DOHH2 (cell line): ENCODE measurements around the gene PHRF1.

Experiments
- H3F3A ChIP-seq: fragments of 200-600 bp; sonication (generic), shearing (Covaris generic); 2 replicates; pipeline ENCODE4 v1.6.0; 2016; ENCODE audit warnings: antibody characterized with exemption, mild to moderate bottlenecking; ENCODE audit not compliant: control insufficient read depth, insufficient read depth
- H3K27ac ChIP-seq: fragments of 200-600 bp; sonication (generic); 2 replicates; pipeline ENCODE4 v1.5.1; 2014; ENCODE audit warnings: low read depth, mild to moderate bottlenecking, low read length, moderate library complexity
- H3K27me3 ChIP-seq: fragments of 200-600 bp; sonication (generic); 2 replicates; pipeline ENCODE4 v1.6.1; 2014; ENCODE audit warnings: mild to moderate bottlenecking, low read length, mixed read lengths; ENCODE audit not compliant: control insufficient read depth
- H3K36me3 ChIP-seq: fragments of 200-600 bp; sonication (generic); 2 replicates; pipeline ENCODE4 v1.6.1; 2014; ENCODE audit warnings: mild to moderate bottlenecking, low read length, moderate library complexity, mixed read lengths; ENCODE audit not compliant: control insufficient read depth
- H3K4me1 ChIP-seq: fragments of 200-600 bp; sonication (generic); 2 replicates; pipeline ENCODE4 v1.6.1; 2014; ENCODE audit warnings: mild to moderate bottlenecking, low read length, mixed read lengths; ENCODE audit not compliant: control insufficient read depth
- H3K4me2 ChIP-seq: fragments of 200-600 bp; sonication (generic); 2 replicates; pipeline ENCODE4 v1.6.0; 2014; ENCODE audit warnings: mild to moderate bottlenecking, low read length, moderate library complexity
- H3K4me3 ChIP-seq: fragments of 200-600 bp; sonication (generic); 2 replicates; pipeline ENCODE4 v1.5.1; 2014; ENCODE audit warnings: mild to moderate bottlenecking, low read length, mixed read lengths
- H3K79me2 ChIP-seq: fragments of 200-600 bp; sonication (generic); 2 replicates; pipeline ENCODE4 v1.6.1; 2014; ENCODE audit warnings: mild to moderate bottlenecking, low read length, mixed read lengths; ENCODE audit not compliant: control insufficient read depth
- H3K9me2 ChIP-seq: fragments of 200-600 bp; sonication (generic); replicated peaks from 2 replicates; pipeline ENCODE4 v1.6.1; 2014; ENCODE audit warnings: mild to moderate bottlenecking, low read length, mixed read lengths; ENCODE audit not compliant: control insufficient read depth
- H3K9me3 ChIP-seq: fragments of 200-600 bp; sonication (generic); 2 replicates; pipeline ENCODE4 v1.6.1; 2014; ENCODE audit warnings: antibody characterized with exemption, low read length, mixed read lengths; ENCODE audit not compliant: control insufficient read depth, insufficient read depth
- H4K20me1 ChIP-seq: fragments of 200-600 bp; sonication (generic); 2 replicates; pipeline ENCODE4 v1.6.0; 2014; ENCODE audit warnings: low read depth, mild to moderate bottlenecking, antibody characterized with exemption, low read length, moderate library complexity; ENCODE audit not compliant: control insufficient read depth, insufficient read depth
- CTCF ChIP-seq: fragments of 200-600 bp; sonication (generic); IDR thresholded peaks from one replicate; pipeline ENCODE4 v1.5.1; 2014; ENCODE audit warnings: antibody characterized with exemption, mild to moderate bottlenecking, low read depth, low read length; ENCODE audit not compliant: poor library complexity, severe bottlenecking
- EZH2phosphoT487 ChIP-seq: fragments of 200-600 bp; sonication (generic); IDR thresholded peaks from 2 replicates; pipeline ENCODE4 v1.6.1; 2017; ENCODE audit warnings: borderline replicate concordance, mild to moderate bottlenecking, antibody characterized with exemption, low read length, moderate library complexity, mixed read lengths

PHRF1 gene

GRCh38 chr11:529728-530411 lies 46.4 kb upstream of the PHRF1 start:
- Histone ChIP-seq H3F3A (no peaks in the 10 kb centered on the region), H3K4me1 (peaks cover 11% of the 10 kb centered on the region), H3K9me2 (no peaks in the 10 kb centered on the region), H3K27me3 (no peaks in the 10 kb centered on the region), H3K79me2 (peaks cover 16% of the 10 kb centered on the region), H3K4me2 (no peak overlapping the region), H3K4me3 (no peak overlapping the region), H3K27ac (no peak overlapping the region), H3K36me3 (peaks cover 29% of the 10 kb centered on the region), H3K9me3 (no peaks in the 10 kb centered on the region), H4K20me1 (no peaks in the 10 kb centered on the region)
- no peak for TF ChIP-seq EZH2phosphoT487
- TF ChIP-seq CTCF: no peak

GRCh38 chr11:530960-531831 lies 45.1 kb upstream of the PHRF1 start:
- Histone ChIP-seq H4K20me1 (no peaks in the 10 kb centered on the region), H3K9me3 (no peaks in the 10 kb centered on the region), H3K4me1 (peaks cover 13% of the 10 kb centered on the region), H3K79me2 (peaks cover 19% of the 10 kb centered on the region), H3K9me2 (no peaks in the 10 kb centered on the region), H3K27me3 (no peaks in the 10 kb centered on the region), H3K36me3 (peaks cover 29% of the 10 kb centered on the region), H3K27ac (no peak overlapping the region), H3F3A (peaks cover 2% of the 10 kb centered on the region), H3K4me3 (no peak overlapping the region), H3K4me2 (no peak overlapping the region)
- TF ChIP-seq CTCF: no peak
- no peak for TF ChIP-seq EZH2phosphoT487

- H3K9me2 ChIP-seq: no peaks in the 10 kb centered on the region
- no peak overlapping the region for H3K4me3 ChIP-seq
- no peaks in the 10 kb centered on the region for H3K9me3 ChIP-seq
- H3K27me3 ChIP-seq: no peaks in the 10 kb centered on the region
- no peak overlapping the region for H3K27ac ChIP-seq
- peaks cover 10% of the 10 kb centered on the region for H3F3A ChIP-seq
- H3K79me2 ChIP-seq: peaks cover 20% of the 10 kb centered on the region
- H3K4me2 ChIP-seq: no peak overlapping the region
- peaks cover 21% of the 10 kb centered on the region for H3K4me1 ChIP-seq
- peaks cover 29% of the 10 kb centered on the region for H3K36me3 ChIP-seq
- H4K20me1 ChIP-seq: no peaks in the 10 kb centered on the region
- TF ChIP-seq EZH2phosphoT487 (no peak), CTCF (no peak)
Observed at GRCh38 chr11:531919-532526, 44.2 kb upstream of the PHRF1 start.
